ENCODE results near the gene USP12. TPM values are rescaled to one million over a fixed set of nuclear protein-coding genes. Genes with fewer than 3 reads are reported as not detected.

USP12 gene
- total RNA-seq, 2 experiments from 2014 or later = 63.0 to 65.8 TPM

- POLR2A ChIA-PET = no interaction called here
These were observed 17.6 kb upstream of the USP12 start for GRCh38 chr13:27189192-27189591.

DNA sequence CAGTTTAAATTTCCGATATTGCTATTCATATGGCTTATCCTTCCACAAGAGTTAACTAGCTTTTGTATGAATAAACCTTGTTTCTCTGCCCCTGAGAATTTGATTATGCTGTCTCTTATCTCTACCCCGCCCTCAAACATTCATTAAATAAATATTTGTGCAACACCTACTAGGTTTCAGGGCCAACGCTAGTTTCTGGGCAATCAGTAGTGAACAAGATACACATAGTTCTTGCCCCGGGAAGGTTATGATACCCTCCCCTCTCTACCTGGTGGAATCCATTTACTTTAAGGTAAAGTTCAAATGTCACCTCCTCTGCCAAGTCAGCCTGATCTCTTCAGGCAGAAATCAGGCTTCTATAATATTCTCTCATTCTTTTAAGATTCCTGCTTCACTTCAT lies 16.6 kb upstream of the USP12 start:
- CTCF ChIA-PET = no interaction called here
- POLR2A ChIA-PET = no interaction called here

More at GRCh38 chr13:27189192-27189591, 17.6 kb upstream of the USP12 start:
- CTCF ChIA-PET = no interaction called here

DNA sequence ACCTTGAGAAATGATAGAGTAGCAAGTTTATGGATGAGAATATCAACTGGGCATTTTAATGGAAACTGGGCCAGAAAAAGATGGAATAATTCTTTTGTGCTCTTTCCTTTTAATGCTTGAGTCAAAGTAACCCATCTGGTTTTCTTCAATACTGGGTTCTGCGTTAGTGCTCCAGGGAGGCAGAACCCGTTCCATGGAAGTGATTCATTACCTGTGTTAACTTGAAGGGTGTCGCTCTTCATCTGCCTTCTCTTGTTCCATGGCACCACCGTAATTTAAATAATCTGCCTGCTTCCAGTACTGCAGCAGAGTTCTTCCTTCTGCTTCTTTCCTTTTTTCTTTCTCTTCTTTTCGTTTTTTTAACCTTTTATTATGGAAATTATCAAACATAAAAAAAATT lies 14.7 kb upstream of the USP12 start:
- ChIA-PET CTCF (no interaction called here), POLR2A (no interaction called here)

DNA sequence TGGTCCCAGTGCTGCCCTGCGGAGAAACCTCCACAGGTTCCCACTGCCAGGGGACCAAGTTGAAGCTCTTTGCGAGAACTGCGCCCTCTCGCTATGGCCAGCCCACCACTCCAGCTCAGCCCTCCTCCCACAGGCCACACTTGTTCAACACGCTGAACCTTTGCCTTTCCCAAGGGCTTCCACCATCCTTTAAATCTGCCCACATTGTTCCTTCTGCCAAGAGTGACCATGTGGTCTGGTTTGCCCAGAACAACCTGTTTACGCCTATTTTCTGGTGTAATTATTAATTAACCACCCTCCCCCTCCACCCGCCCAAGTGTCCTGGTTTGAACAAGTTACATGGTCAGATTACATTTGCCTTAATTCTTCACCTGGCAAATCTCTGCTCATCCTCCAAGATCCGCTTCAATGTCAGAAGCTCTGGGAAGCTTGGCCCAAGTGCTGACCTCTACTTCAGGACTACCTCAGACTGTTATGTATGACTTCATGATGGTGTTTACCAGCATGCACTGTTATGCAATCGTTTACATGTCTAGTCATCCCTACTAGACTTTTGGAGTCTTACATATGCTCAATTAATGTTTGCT lies 12.0 kb upstream of the USP12 start:
- ChIA-PET POLR2A (no interaction called here), CTCF (no interaction called here)

DNA sequence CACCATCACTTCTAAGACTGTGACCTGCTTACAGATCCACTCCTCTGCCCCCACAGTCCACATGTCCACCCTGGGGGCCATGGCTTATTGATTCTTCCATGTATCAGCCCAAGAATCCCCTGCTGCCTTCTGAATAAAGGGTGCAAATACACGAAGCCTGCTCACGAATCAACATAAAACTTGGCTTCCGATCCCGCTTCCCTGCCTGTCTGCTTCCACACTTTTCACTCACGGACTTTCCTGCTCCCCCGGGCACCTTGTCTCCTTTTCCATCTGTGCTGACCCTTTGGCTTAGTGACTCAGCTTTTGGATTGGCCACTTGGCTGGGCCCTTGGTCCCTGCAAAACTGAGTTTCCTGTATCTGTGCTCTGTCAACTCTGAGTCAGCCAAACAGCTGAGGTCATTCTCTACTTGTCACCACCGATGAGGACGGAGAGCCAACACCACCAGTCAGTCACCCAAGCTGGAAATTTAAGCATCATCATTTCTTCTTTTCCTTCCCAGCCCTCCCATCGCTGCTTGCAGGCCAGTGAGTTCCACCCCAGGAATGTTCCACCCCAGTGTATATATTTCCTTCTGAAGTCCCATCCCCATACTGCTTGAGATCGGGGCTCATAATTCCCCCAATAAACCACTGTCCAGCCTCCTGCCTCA lies 11.4 kb upstream of the USP12 start:
- ChIA-PET POLR2A (no interaction called here), CTCF (no interaction called here)

DNA sequence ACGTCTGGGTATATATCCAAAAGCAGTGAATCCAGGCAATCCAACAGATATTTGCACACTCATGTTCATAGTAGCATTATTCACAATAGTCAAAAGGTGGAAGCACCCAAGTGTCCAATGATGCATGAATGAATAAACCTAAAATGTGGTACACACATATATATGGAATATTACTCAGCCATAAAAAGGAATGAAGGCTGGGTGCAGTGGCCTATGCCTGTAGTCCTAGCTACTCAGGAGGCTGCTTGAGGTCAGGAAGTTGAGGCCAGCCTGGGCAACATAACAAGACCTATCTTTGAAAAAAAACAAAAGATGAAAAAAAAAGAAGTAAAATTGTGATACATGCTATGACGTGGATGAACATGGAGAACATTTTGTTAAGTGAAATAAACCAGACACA lies 10.4 kb upstream of the USP12 start:
- CTCF ChIA-PET = interaction anchor here (0.7 kb wide), 1 partner anchor 17 kb away, joined by 3 read pairs; no protein-coding TSS in a partner anchor
- POLR2A ChIA-PET = no interaction called here

DNA sequence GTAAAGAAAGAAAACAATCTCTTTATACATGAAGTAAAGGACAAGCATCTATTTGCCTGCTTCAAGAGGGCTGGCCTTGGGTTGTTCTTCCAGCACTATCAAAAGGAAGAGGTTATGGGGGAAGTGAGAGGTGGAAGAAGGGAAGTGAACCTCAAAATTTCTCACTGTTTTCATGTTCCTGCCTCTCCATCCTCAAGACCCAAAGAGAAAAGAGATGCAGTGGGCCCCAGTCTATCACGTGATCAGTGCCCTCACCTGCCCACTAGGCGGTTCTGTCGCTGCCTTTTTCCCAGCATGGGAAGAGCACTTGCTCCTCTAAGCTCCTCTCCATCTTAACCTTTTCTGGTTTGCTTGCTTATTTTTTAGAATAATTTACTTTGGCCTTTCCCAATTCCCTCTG lies 6.2 kb upstream of the USP12 start:
- ChIA-PET POLR2A (no interaction called here), CTCF (interaction anchor here (1.2 kb wide), 1 partner anchor 181 kb away, joined by 3 read pairs; no protein-coding TSS in a partner anchor)

GRCh38 chr13:27176470-27177410 lies 5.1 kb upstream of the USP12 start:
- CTCF ChIA-PET = interaction anchor here (0.5 kb wide), 1 partner anchor 183 kb away, joined by 4 read pairs; no protein-coding TSS in a partner anchor
- POLR2A ChIA-PET = no interaction called here

GRCh38 chr13:27174766-27175455 lies 3.3 kb upstream of the USP12 start:
- CTCF ChIA-PET = no interaction called here
- POLR2A ChIA-PET = no interaction called here

DNA sequence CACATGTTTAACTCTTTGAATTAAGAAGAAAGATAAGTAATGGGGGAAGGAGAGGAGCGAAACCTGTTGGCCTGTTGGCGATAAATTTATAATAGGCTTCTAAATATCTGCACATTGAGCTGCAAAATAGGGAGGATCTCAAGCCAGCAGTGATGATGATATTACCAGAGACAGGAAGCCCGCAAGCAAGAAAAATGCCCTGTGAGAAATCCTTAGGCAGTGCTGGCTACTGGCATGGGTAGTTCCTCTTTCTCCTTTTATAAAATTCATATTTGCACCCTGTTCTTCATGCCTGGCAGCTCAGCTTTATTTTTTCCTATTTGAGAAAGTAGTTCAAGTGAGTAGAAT lies 858 bp upstream of the USP12 start:
- ChIA-PET CTCF (interaction anchor here (0.6 to 1.5 kb wide), 4 partner anchors 12 to 340 kb away, joined by 3 to 5 read pairs (median 3); partner anchors contain the start of gene RASL11A), POLR2A (interaction anchor here (0.6 to 1.0 kb wide), 2 partner anchors 40 to 55 kb away, joined by 3 to 5 read pairs; no protein-coding TSS in a partner anchor)

DNA sequence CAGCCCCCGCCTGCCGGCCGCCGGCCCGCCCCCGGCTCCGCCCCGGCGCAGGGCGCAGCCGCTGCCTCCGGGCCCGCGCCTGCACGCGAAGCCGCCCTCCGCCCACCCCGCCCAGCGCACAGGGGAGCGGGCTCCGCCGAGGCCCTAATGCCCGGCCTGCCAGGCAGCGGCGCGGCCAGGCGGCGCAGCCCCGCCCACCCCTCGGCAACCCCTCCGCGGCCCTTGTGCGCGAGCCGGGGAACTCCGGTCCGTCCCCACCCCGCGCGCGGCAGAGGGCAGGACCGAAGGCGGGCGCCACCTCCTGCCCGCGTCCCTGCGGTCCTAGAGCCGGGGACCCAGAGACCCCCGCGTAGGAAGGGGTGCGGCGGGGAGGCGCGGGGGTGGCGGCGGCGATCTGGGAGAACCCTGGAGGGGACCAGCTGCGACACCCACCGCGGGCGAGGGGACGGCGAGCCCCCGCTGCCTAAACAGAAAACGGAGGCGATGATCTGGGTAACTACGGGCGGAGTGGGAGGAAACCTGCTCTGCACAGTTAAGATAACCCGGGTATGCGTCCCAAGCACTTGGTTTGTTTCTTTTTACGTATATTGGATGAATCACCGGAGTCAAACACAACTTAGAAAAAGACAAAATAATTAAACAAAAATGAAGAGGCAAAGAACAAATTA lies 350 bp upstream of the USP12 start:
- CTCF ChIA-PET = interaction anchor here (0.6 to 1.5 kb wide), 4 partner anchors 12 to 340 kb away, joined by 3 to 5 read pairs (median 3); partner anchors contain the start of gene RASL11A
- POLR2A ChIA-PET = interaction anchor here (0.6 to 1.0 kb wide), 2 partner anchors 40 to 56 kb away, joined by 3 to 5 read pairs; no protein-coding TSS in a partner anchor

DNA sequence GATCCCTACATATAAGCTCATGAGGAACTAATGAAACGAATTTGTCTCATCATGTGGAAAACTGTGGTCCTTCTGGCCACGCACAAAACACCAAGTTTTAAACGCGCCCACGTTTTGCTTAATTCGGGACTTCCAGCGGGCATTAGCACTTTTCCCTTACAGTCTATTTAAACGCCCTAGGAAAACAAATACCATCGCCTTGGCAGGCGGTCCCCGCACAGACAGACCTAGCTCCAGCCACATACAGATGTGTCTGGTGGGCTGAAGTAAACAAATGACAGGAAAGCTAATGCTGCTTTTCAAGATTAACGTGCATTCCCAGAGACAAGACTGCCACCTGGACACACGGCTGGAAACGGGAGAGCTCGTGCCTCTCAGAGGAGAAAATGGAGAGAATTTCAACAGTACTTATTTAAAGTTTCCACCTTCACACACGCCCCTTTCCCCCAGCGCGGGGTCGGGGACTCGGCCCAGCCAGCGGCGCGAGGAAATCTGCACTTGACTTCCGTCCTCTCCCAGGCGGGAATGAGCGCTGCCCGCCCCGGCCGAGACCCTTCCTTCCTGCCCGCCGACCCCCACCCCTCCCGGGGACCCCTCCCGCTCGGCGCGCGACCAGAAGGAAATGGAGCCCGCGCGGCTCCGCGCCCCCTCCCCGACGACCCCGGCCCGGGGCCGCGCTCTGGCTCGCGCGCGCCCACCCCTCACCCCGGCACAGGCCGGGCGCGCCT lies 931 bp downstream of the USP12 start:
- ChIA-PET CTCF (interaction anchor here (0.8 to 1.3 kb wide), 2 partner anchors 14 to 89 kb away, joined by 4 to 5 read pairs; no protein-coding TSS in a partner anchor), POLR2A (interaction anchor here (0.6 to 1.3 kb wide), 7 partner anchors 16 to 130 kb away, joined by 3 to 10 read pairs (median 5); no protein-coding TSS in a partner anchor)

DNA sequence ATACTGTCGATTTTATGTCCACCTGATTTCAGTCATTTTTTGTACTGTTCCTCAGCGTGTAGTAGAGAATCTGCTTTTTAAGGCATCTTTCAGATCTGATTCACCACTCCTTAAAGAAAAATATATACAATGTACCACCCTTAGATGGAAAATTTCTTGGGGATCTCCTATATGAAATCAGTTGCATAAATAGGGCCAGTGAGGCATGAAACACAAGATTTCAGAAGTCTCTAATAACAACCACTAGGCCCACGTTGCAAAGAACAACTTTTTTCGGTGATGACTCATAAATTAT lies 1.4 kb downstream of the USP12 start:
- ChIA-PET CTCF (interaction anchor here (0.8 to 1.3 kb wide), 2 partner anchors 14 to 90 kb away, joined by 4 to 5 read pairs; no protein-coding TSS in a partner anchor), POLR2A (interaction anchor here (0.6 to 1.3 kb wide), 7 partner anchors 15 to 130 kb away, joined by 3 to 10 read pairs (median 5); no protein-coding TSS in a partner anchor)

DNA sequence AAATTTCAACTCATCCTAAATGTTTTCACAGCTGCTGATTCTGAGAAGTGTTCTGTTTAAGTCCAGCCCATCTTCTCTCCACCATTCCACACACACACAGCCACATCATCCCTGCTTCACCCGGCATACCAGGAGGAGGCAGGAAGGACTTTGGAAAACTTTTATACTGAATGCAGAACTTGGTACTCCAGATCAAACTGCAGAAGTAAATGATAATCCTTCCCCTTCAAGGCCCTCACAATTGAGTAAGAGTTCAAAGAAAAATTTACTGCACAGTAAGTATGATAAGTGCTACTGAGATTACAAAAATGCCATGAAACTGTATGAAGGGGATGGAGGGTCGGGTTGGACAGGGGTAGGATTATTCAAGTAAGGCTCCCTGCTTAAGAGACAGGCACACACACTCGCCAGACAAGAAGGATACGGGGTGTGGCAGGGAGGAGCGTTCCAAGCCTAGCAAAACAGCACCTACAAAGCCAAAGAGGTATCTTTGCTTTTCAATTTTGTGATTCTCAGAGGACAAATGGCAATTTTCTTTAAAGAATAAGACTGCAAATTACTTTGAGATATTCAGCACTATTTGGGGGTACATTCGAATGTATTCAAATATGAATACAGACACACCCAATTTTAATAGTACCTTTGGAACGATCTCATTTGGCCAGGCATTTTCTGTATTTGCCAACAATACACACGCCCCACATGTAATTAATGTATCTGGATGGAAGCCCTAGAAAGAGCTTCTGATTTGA lies 2.5 kb downstream of the USP12 start:
- ChIA-PET CTCF (interaction anchor here (0.6 kb wide), 1 partner anchor 170 kb away, joined by 5 read pairs; no protein-coding TSS in a partner anchor), POLR2A (interaction anchor here (0.6 to 1.0 kb wide), 2 partner anchors 22 to 82 kb away, joined by 3 read pairs; no protein-coding TSS in a partner anchor)

DNA sequence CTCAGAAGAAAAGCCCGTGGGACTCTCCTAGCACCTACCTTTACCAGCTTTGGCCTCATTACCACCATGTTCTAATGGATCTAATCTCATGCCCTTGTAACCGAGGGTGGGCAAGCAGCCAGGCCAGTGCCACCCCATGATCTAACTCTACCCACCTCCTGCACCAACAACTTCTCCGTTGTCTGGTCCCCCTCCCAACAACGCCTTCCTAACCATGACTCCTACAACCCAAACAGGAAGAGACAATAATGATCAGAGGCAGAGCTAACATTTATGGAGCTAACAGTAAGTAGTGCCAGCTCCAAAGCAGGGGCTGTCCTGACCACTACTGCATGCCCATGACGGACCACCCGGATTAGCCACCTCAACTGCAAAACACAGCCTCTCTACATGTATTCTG lies 3.5 kb downstream of the USP12 start:
- POLR2A ChIA-PET = interaction anchor here (0.6 kb wide), 1 partner anchor 88 kb away, joined by 3 read pairs; no protein-coding TSS in a partner anchor
- CTCF ChIA-PET = interaction anchor here (0.6 kb wide), 1 partner anchor 171 kb away, joined by 5 read pairs; no protein-coding TSS in a partner anchor

GRCh38 chr13:27166313-27166712 lies 5.3 kb downstream of the USP12 start:
- CTCF ChIA-PET = no interaction called here
- POLR2A ChIA-PET = no interaction called here

DNA sequence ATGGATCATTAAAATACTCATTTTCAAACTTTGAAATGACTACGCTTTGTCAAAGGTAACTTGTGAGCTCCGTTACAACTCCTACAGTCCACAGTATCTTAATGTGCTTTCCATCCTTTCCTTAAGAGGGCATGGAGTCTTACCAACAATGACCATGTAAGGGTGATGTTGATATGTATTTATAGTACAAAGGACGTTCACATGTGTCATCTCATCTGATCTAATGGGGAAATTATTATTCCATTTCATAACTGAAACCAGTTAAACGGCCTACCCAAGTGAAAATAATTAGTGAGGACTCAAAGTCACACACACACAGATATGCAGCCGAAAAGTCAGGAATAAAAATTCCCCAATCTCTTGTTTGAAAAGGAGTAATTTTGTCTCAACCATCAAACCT lies 9.6 kb downstream of the USP12 start:
- CTCF ChIA-PET = interaction anchor here (1.0 kb wide), 1 partner anchor 9 kb away, joined by 3 read pairs; no protein-coding TSS in a partner anchor
- POLR2A ChIA-PET = no interaction called here
